Adrenal gland (tissue), 12 donors: ENCODE data around the gene ZNRF3. TPM values are rescaled to one million over a fixed set of nuclear protein-coding genes. Genes with fewer than 3 reads are reported as not detected.

Source experiments
- DNase-seq, 7 donors: peaks; one replicate each; pipeline ENCODE4 v3.0.0-alpha.2; 2019 to 2020
- H3K27ac ChIP-seq, 5 donors: fragments of 200-600 bp; sonication (generic) in 4 of 5; 1 replicate in 3 of 5; 2 replicates in 2 of 5; pipeline versions ENCODE4 v1.5.1 to v1.8.0; 2016 to 2020; ENCODE audit warnings: mild to moderate bottlenecking in 1 of 5
- H3K27me3 ChIP-seq: fragments of 200-600 bp; 2 replicates; pipeline ENCODE4 v1.8.0; 2021
- H3K36me3 ChIP-seq, 2 donors: fragments of 200-600 bp; replicated peaks in 1 of 2; 1 replicate in 1 of 2; 2 replicates in 1 of 2; pipeline versions ENCODE4 v1.5.1 to v1.8.0; 2018 to 2022
- H3K4me1 ChIP-seq, 2 donors: fragments of 200-600 bp; replicated peaks in 1 of 2; 1 replicate in 1 of 2; 2 replicates in 1 of 2; pipeline versions ENCODE4 v1.5.1 to v1.8.0; 2018 to 2021
- H3K4me3 ChIP-seq, 4 donors: fragments of 200-600 bp; sonication (generic) in 3 of 4; one replicate each; pipeline ENCODE4 v1.5.1; 2016 to 2018
- H3K9me3 ChIP-seq, 3 donors: fragments of 200-600 bp; sonication (generic) in 1 of 3; replicated peaks in 1 of 3; 1 replicate in 2 of 3; 2 replicates in 1 of 3; pipeline versions ENCODE4 v1.5.1 to v1.8.0; 2016 to 2021
- CTCF ChIP-seq, 6 experiments: fragments of 450-650 bp in 4 of 6; fragments of 200-600 bp in 2 of 6; sonication (generic) in 1 of 6; IDR thresholded peaks; 1 replicate in 5 of 6; 2 replicates in 1 of 6; pipeline versions ENCODE4 v1.5.1 to v1.8.0; 2016 to 2021; ENCODE audit warnings: antibody characterized with exemption in 6 of 6, mild to moderate bottlenecking in 2 of 6, moderate library complexity in 1 of 6
- POLR2A ChIP-seq, 2 donors: fragments of 450-650 bp; IDR thresholded peaks; one replicate each; pipeline ENCODE4 v1.6.1; 2017; ENCODE audit warnings: antibody characterized with exemption in 2 of 2, mild to moderate bottlenecking in 2 of 2, moderate library complexity in 1 of 2
- WGBS, 4 donors: extraction: QIAGEN DNeasy Blood & Tissue Kit in 2 of 4; methylation state at CpG; one replicate each; pipeline versions ENCODE4 v1.1.5 to v1.1.7; 2013 to 2017; 5-methylcytosine and 5-hydroxymethylcytosine counted together
- intact Hi-C, 2 donors: fragments of 100-400 bp; cut with DNase I; formaldehyde crosslinking; loops; one replicate each; pipeline versions ENCODE4 v1.14.1 to v1.15.0; 2022 to 2023
- polyA plus RNA-seq, 3 donors: library from polyadenylated mRNA; stranded (reverse); fragments of 200-250 nt in 2 of 3; fragments of 350-450 nt in 1 of 3; fragmentation: Illumina TruSeq in 1 of 3; extraction: RNeasy Lipid Tissue Mini Kit (QIAGEN cat#74804) in 1 of 3; gene quantifications; one replicate each; pipeline ENCODE4 v1.2.3, GENCODE V29; 2013 to 2014
- total RNA-seq, 9 donors: library from RNA; depleted of rRNA in 4 of 9; stranded (reverse); fragments of >200 nt in 4 of 9; fragments of 120-200 nt in 1 of 9; fragmentation: NEBNext Ultra II Directional in 1 of 9; extraction: Animal tissue kit (Norgen Biotek cat#: 25700) in 1 of 9; gene quantifications; one replicate each; pipeline versions ENCODE4 v1.1.0 to v1.2.4, GENCODE V29; 2013 to 2023
- donor health status: healthy with polysubstance abuse.
- donor health status: Bipolar disorder and iron deficiency.
- donor health status: DM: yes; HTN: yes; CAD: no.
- donor health status: DM: no; HTN: no; CAD: no.
- donor health status: DM: no; HTN: no; CAD: no.
- donor health status: DM: yes; HTN: yes; CAD: no.

The ZNRF3 gene
- total and polyA plus RNA-seq, 12 donors, result 3.1 to 40.9 (median 17.0) TPM

- intact Hi-C loops, result no loop called here
- Histone ChIP-seq H3K4me1 (peaks cover 0 to 9% of the 10 kb centered on the region in 2 donors), H3K36me3 (no peaks in the 10 kb centered on the region), H3K4me3 (no peak overlapping the region), H3K9me3 (no peaks in the 10 kb centered on the region), H3K27me3 (no peaks in the 10 kb centered on the region), H3K27ac (no peak overlapping the region)
- TF ChIP-seq CTCF (IDR thresholded peaks at IDR 0.05) (no peak), POLR2A (IDR thresholded peaks at IDR 0.05) (no peak)
- no peak for DNase-seq
- 76 to 85% (median 78%) methylated on average over 2 of the region's 2 CpGs for WGBS, 4 donors
Measured at GRCh38 chr22:28995551-28995950, 112.2 kb downstream of the ZNRF3 start.

- 94 to 98% (median 95%) methylated on average over 3 of the region's 3 CpGs for WGBS, 4 donors
- TF ChIP-seq CTCF (IDR thresholded peaks at IDR 0.05) (no peak), POLR2A (IDR thresholded peaks at IDR 0.05) (no peak)
- intact Hi-C loops, result no loop called here
- Histone ChIP-seq H3K4me1 (peaks cover 0 to 9% of the 10 kb centered on the region in 2 donors), H3K9me3 (no peaks in the 10 kb centered on the region), H3K27me3 (no peaks in the 10 kb centered on the region), H3K36me3 (no peaks in the 10 kb centered on the region), H3K4me3 (no peak overlapping the region), H3K27ac (no peak overlapping the region)
- DNase-seq, result no peak
Measured at GRCh38 chr22:28997342-28997741, 114.0 kb downstream of the ZNRF3 start.

- H3K4me1 ChIP-seq, result peaks cover 0 to 9% of the 10 kb centered on the region in 2 donors
- peak in 1 of 7 donors; percentile 33 for DNase-seq
- WGBS, 4 donors, result 82 to 86% (median 84%) methylated on average over 3 of the region's 3 CpGs
- intact Hi-C loops, result no loop called here
- TF ChIP-seq POLR2A (IDR thresholded peaks at IDR 0.05) (no peak), CTCF (IDR thresholded peaks at IDR 0.05) (no peak)
- H3K36me3 ChIP-seq, result no peaks in the 10 kb centered on the region
- no peaks in the 10 kb centered on the region for H3K9me3 ChIP-seq
- no peak overlapping the region for H3K4me3 ChIP-seq
- H3K27ac ChIP-seq, result no peak overlapping the region
- H3K27me3 ChIP-seq, result no peaks in the 10 kb centered on the region
Measured at GRCh38 chr22:28998681-28999080, 115.3 kb downstream of the ZNRF3 start.

GRCh38 chr22:28999510-28999909 is 116.1 kb downstream of the ZNRF3 start:
- no peaks in the 10 kb centered on the region for H3K36me3 ChIP-seq
- H3K27ac ChIP-seq, result peak overlapping the region in 1 of 5 donors; percentile 42
- TF ChIP-seq CTCF (IDR thresholded peaks at IDR 0.05), result no peak
- TF ChIP-seq POLR2A (IDR thresholded peaks at IDR 0.05), result no peak
- no peak for DNase-seq
- 71 to 80% (median 75%) methylated on average over 7 of the region's 7 CpGs for WGBS, 4 donors
- H3K27me3 ChIP-seq, result no peaks in the 10 kb centered on the region
- no peak overlapping the region for H3K4me3 ChIP-seq
- H3K4me1 ChIP-seq, result peaks cover 2 to 16% of the 10 kb centered on the region in 2 donors
- H3K9me3 ChIP-seq, result no peaks in the 10 kb centered on the region
- intact Hi-C loops, result no loop called here
